ENCODE results near the gene TSKU.

The TSKU gene

DNA sequence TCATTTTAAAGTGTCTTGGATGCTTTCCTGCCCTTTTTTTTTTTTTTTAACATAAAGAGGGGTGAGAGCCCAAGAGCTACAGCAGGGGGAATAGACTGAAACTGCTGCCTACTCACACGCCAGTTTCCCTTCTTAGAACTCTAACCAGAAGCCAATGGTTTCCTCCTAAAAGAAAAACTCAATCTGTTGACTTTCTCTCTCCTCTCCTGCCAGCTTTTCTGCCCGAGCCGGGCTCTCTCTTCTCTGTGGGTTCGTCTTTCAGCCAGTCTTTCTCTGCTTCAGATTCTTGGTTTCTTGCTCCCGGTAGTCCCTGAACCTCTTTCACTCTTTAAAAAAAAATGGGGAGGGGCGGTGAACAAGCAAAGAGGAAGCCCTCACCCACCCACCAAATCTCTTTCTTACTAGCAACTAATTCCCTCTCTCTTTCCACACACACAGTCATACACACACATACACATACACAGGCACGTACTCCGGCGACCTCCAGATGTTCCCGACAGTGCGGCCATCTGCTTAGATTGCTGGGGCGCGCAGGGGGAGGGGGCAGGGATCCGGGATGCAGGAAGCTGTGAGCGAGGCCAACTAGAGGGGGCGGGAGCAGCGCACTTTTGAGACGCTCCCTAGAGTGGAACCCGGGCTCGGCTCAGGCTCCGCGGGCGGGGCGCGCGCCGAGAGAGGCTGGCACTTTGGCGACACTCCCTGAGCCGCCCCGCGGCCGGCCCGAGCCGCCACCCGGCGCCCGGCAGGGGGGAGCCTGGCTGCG, 444 bp upstream of the TSKU start:
- Histone ChIP-seq H2AFZ (ENCODE audit: low read depth, low read length) (peak overlapping the region; percentile 90), H3K4me2 (ENCODE audit: insufficient read depth, low read length) (peak overlapping the region; percentile 83), H3K36me3 (ENCODE audit: insufficient read depth, low read length) (no peaks in the 10 kb centered on the region; the same call in 1 of the 2 replicates), H3K27ac (ENCODE audit: low read length) (peak overlapping the region; percentile 81), H3K79me2 (ENCODE audit: insufficient read depth, low read length) (0 out of 2 replicates have a peak, but pooled peaks cover 9% of the 10 kb centered on the region), H4K20me1 (ENCODE audit: insufficient read depth, low read length) (peaks cover 26% of the 10 kb centered on the region; the same call in 1 of the 2 replicates), H3K4me3 (ENCODE audit: low read depth in 1 of 2, low read length in 2 of 2) (peak overlapping the region; percentile 59 to 74; a peak in 3 of 4 replicates), H3K9ac (ENCODE audit: low read depth, low read length) (peak overlapping the region; percentile 83), H3K27me3 (ENCODE audit: insufficient read depth, low read length, poor library complexity) (no peaks in the 10 kb centered on the region), H3K9me3 (ENCODE audit: insufficient read depth, low read length, severe bottlenecking) (no peaks in the 10 kb centered on the region), H3K4me1 (ENCODE audit: insufficient read depth, low read length) (peaks cover 32% of the 10 kb centered on the region)
- TF ChIP-seq EZH2 (IDR thresholded peaks at IDR 0.05; ENCODE audit: borderline replicate concordance, low read depth, low read length, severe bottlenecking) (no peak), CTCF (IDR thresholded peaks at IDR 0.05; ENCODE audit: borderline replicate concordance, extremely low read depth, low read length, poor library complexity, severe bottlenecking) (no peak)
- peak; percentile 93 for ATAC-seq (ENCODE audit: insufficient read depth, low read depth)
- DNase-seq, result peak; percentile 93

DNA sequence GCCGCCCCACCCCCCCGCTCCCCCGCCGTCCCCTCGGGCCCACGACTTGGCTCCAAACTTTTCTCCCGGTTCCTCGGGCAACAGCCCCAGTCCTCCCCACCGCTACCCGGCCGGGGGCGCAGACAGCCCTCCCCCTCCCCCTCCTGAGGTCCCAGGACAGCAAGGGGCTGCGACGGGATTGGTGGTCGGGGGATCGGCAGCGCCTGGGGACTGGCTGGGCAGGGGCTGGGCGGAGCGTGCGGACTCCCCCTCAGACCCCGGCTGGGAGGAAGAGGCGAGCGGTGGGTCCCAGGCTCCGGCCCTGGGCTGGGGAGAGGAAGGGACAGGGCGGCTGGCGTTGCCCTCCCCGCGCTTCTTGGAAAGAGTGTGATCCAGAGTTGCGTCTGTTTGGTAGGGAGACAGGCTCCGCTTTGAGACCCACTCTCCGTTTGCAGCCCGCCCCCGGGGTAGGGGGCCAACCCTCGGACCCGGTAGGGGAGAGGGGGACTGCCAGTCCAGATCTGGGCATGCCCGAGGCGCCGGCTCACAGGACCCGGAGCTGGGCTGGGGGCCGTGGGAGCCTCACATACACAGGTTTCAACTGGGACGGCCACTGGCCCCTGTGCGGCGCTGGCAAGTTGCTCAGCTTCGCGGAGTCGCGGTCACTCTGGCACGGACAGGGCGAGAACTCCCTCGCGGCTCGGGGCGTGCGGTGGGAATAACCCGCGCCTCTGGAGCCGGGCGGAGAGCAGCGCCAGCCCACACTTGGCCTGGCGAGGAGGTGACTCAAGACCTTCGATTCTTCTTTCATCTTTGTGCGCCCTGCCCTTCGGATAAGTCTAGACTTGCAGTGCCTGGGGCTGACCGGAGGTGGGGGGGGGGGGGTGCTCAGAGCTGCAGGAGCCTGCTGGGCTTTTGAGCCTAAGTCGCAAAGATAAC, 999 bp downstream of the TSKU start:
- DNase-seq (peak; percentile 27), ATAC-seq (ENCODE audit: insufficient read depth, low read depth) (no peak)
- Histone ChIP-seq H3K27ac (ENCODE audit: low read length) (no peak overlapping the region), H2AFZ (ENCODE audit: low read depth, low read length) (no peak overlapping the region; the same call in 1 of the 2 replicates), H4K20me1 (ENCODE audit: insufficient read depth, low read length) (peaks cover 30% of the 10 kb centered on the region; the same call in 1 of the 2 replicates), H3K4me1 (ENCODE audit: insufficient read depth, low read length) (peaks cover 32% of the 10 kb centered on the region), H3K9ac (ENCODE audit: low read depth, low read length) (peak overlapping the region; percentile 83), H3K79me2 (ENCODE audit: insufficient read depth, low read length) (0 out of 2 replicates have a peak, but pooled peaks cover 9% of the 10 kb centered on the region), H3K4me2 (ENCODE audit: insufficient read depth, low read length) (peak overlapping the region; percentile 83), H3K4me3 (ENCODE audit: low read depth in 1 of 2, low read length in 2 of 2) (peak overlapping the region; percentile 74 to 89; a peak in 3 of 4 replicates), H3K36me3 (ENCODE audit: insufficient read depth, low read length) (no peaks in the 10 kb centered on the region; the same call in 1 of the 2 replicates), H3K9me3 (ENCODE audit: insufficient read depth, low read length, severe bottlenecking) (no peaks in the 10 kb centered on the region), H3K27me3 (ENCODE audit: insufficient read depth, low read length, poor library complexity) (no peaks in the 10 kb centered on the region)
- TF ChIP-seq EZH2 (IDR thresholded peaks at IDR 0.05; ENCODE audit: borderline replicate concordance, low read depth, low read length, severe bottlenecking) (no peak), CTCF (IDR thresholded peaks at IDR 0.05; ENCODE audit: borderline replicate concordance, extremely low read depth, low read length, poor library complexity, severe bottlenecking) (no peak)

DNA sequence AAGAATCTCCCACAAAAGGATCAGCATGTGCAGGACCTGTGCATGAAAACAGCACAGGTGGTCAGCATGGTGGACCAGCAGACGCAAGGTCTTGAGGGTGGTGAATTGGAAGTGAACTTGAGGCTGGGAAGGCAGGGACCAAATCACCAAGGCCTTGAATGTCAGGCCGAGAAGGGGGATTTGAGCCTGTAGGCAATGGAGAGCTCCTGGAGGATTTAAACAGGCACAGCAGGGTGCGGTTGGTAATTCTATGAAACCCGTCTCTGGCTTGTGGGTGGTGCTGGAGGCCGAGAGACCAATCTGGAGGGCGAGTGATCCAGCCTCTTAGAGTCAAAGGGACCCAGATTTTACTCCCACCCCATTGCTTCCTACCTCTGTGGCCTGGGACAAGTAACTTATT, 2.4 kb downstream of the TSKU start:
- peaks cover 33% of the 10 kb centered on the region; the same call in 1 of the 2 replicates for H4K20me1 ChIP-seq (ENCODE audit: insufficient read depth, low read length)
- DNase-seq (no peak), ATAC-seq (ENCODE audit: insufficient read depth, low read depth) (no peak)
- H3K27ac ChIP-seq (ENCODE audit: low read length), result no peak overlapping the region
- no peak overlapping the region for H3K9ac ChIP-seq (ENCODE audit: low read depth, low read length)
- TF ChIP-seq EZH2 (IDR thresholded peaks at IDR 0.05; ENCODE audit: borderline replicate concordance, low read depth, low read length, severe bottlenecking) (no peak), CTCF (IDR thresholded peaks at IDR 0.05; ENCODE audit: borderline replicate concordance, extremely low read depth, low read length, poor library complexity, severe bottlenecking) (no peak)
- H2AFZ ChIP-seq (ENCODE audit: low read depth, low read length), result no peak overlapping the region
- H3K4me1 ChIP-seq (ENCODE audit: insufficient read depth, low read length), result peaks cover 32% of the 10 kb centered on the region
- no peaks in the 10 kb centered on the region for H3K9me3 ChIP-seq (ENCODE audit: insufficient read depth, low read length, severe bottlenecking)
- no peaks in the 10 kb centered on the region for H3K27me3 ChIP-seq (ENCODE audit: insufficient read depth, low read length, poor library complexity)
- H3K4me2 ChIP-seq (ENCODE audit: insufficient read depth, low read length), result 0 out of 2 replicates have a peak overlapping the region, but pooled peaks have one; percentile 3
- H3K79me2 ChIP-seq (ENCODE audit: insufficient read depth, low read length), result 0 out of 2 replicates have a peak, but pooled peaks cover 9% of the 10 kb centered on the region
- H3K36me3 ChIP-seq (ENCODE audit: insufficient read depth, low read length), result no peaks in the 10 kb centered on the region; the same call in 1 of the 2 replicates
- H3K4me3 ChIP-seq (ENCODE audit: low read depth in 1 of 2, low read length in 2 of 2), result no peak overlapping the region
